Measurements from ENCODE around the gene LIPC. TPM values are rescaled to one million over a fixed set of nuclear protein-coding genes. Genes with fewer than 3 reads are reported as not detected.

LIPC gene
- total RNA-seq, 1 experiment from 2014 or later, result not detected

DNA sequence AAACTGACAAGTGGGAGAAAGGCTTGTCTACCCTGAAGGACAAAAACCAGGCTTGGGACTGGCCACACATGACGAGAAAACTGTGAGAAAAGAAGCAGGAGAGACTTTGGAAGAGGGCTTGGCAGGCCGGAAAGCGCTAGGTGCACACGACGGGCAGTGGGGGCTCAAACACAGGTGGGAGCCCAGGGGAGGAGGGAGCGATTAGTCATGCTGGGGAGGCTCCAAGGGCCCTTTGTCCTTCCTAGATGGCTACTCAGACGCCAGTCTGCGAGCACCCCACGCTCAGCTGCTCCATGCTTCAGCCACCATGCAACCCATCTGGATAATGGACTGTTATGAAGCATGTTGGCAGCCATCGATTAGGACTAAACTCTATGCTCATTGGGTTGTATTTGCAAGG, 17.1 kb downstream of the LIPC start:
- no peaks in the 10 kb centered on the region for H3K36me3 Mint-ChIP-seq
- no peak for ATAC-seq
- H3K27me3 Mint-ChIP-seq (ENCODE audit: low read depth), result no peaks in the 10 kb centered on the region
- no peak overlapping the region for H3K27ac Mint-ChIP-seq
- CTCF ChIA-PET, result no interaction called here
- H3K4me3 Mint-ChIP-seq, result no peak overlapping the region
- TF ChIP-seq IRF2 (CRISPR knock-in tag; IDR thresholded peaks at IDR 0.05; ENCODE audit: borderline replicate concordance, low read depth) (no peak), FOXP1 (CRISPR knock-in tag; IDR thresholded peaks at IDR 0.05; ENCODE audit: borderline replicate concordance) (no peak), ZMAT4 (CRISPR knock-in tag; IDR thresholded peaks at IDR 0.05) (no peak), NFYB (CRISPR knock-in tag; conservative IDR thresholded peaks at IDR 0.05; ENCODE audit: low read depth) (no peak), AFF4 (CRISPR knock-in tag; IDR thresholded peaks at IDR 0.05; ENCODE audit: borderline replicate concordance) (no peak), AR (CRISPR knock-in tag; IDR thresholded peaks at IDR 0.05) (no peak), USF2 (CRISPR knock-in tag; IDR thresholded peaks at IDR 0.05) (no peak), FOXP4 (CRISPR knock-in tag; IDR thresholded peaks at IDR 0.05) (no peak), PREB (CRISPR knock-in tag; IDR thresholded peaks at IDR 0.05; ENCODE audit: borderline replicate concordance) (no peak), GTF2I (CRISPR knock-in tag; conservative IDR thresholded peaks at IDR 0.05) (no peak), ZBTB43 (CRISPR knock-in tag; IDR thresholded peaks at IDR 0.05) (no peak)
- DNase-seq (ENCODE audit: low spot score), result no peak
- no peaks in the 10 kb centered on the region for H3K9me3 Mint-ChIP-seq
- POLR2A ChIA-PET, result no interaction called here
- H3K4me1 Mint-ChIP-seq, result peaks cover 21% of the 10 kb centered on the region

DNA sequence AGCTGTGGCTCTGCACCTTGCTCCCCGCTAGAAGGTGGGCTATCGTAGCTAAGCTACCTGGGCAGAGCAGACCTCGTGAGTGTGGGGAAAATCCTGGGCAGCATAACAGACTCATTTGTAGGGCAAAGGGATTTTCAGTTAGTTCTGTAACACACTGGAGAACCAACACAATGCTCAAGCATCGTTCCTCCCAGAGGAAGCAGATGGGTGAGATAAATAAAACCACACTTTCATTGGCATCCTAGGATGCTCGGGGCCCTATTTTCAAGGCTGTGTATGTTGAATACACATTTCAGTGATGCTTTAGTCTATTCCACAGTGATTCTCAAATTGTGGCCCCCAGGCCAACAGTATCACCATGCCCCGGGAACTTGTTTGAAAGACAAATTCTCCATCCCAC, 20.0 kb downstream of the LIPC start:
- Mint-ChIP-seq H3K4me3 (no peak overlapping the region), H3K4me1 (peaks cover 5% of the 10 kb centered on the region; the same call in 1 of the 2 replicates), H3K27ac (no peak overlapping the region), H3K36me3 (no peaks in the 10 kb centered on the region), H3K9me3 (no peaks in the 10 kb centered on the region), H3K27me3 (ENCODE audit: low read depth) (no peaks in the 10 kb centered on the region)
- TF ChIP-seq TCF7 (CRISPR knock-in tag; IDR thresholded peaks at IDR 0.05; ENCODE audit: low read depth) (no peak), ZNF281 (CRISPR knock-in tag; IDR thresholded peaks at IDR 0.05) (no peak), ZNF219 (CRISPR knock-in tag; IDR thresholded peaks at IDR 0.05; ENCODE audit: borderline replicate concordance) (no peak)
- ATAC-seq (no peak), DNase-seq (ENCODE audit: low spot score) (no peak)
- ChIA-PET CTCF (no interaction called here), POLR2A (no interaction called here)
